ENCODE results near the gene LASP1NB.

Gene LASP1NB

DNA sequence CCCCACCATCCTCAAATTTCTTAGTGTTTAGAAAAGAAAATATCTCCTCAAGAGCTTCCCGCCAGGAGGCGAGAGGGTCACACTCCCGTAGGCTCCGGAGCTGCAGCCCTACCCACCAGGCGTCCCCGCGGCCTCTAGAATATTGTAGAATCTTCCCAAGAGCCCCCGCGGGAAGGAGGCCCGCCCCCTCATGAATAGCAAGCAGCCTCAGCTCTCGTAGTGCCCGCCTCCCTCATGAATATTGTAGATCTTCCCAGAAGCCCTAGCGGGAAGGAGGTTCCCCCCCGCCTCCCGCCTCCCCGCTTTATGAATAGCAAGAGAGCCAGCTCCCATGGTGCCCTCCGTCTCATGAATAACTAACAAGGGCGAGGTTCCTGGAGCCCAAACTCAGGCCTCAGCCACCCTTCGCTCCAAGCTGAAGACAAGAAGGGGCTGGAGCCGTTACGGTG lies 41.9 kb downstream of the LASP1NB start, which contains the start of gene FBXO47:
FBXO47 (minus strand) TSS at position 114 of the 449 bp plus-strand sequence. CDS start 4,378 bp downstream, outside the sequence.
- DNase-seq: peak; percentile 75

DNA sequence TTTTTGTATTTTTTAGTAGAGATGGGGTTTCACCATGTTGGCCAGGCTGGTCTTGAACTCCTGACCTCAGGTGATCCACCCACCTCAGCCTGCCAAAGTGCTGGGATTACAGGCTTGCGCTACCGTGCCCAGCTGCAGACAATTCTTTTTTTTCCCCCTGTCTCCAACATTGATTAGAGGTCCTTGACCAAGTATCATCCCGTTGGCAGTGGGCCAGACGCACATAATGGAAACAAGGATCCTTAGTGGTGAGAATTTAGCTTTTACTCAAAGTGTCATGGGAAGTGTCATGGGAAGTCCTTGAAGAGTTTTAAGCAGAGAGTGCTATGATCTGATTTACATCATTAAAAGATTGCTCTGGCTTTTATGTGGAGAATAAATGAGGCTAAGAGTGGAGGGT lies 43.9 kb downstream of the LASP1NB start:
- DNase-seq: no peak

DNA sequence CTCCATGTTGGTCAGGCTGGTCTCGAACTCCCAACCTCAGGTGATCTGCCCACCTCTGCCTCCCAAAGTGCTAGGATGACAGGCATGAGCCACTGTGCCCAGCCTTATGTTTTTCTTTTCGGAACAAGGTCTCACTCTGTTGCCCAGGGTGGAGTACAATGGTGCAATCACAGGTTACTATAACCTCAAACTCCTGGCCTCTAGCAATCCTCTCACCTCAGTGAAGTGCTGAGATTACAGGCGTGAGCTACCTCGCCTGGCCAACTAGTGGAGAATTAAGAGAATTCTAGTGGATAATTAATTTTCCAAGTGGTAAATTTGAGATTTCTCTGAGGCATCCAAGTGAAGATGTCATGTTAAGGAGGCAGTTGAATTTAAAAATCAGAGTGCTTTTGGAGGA lies 44.7 kb downstream of the LASP1NB start:
- DNase-seq: no peak

DNA sequence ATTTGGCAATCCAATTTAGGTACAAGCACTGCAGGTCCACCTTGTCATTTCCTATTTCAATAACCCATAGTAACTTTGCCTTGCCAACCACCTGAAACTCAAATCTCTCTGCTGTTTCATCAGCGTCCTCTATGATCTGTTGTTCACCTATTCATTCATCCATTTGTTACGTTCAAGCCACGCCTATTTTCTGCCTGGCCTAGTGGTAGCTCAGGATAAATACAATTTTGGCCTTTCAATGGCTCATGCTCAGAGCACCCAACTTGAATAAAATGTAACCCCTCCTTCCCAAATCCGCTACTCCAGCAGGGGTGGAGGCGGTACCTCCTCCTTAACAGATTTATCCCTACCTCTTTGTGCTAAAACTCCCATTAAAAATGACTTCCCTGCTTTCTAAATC lies 45.4 kb downstream of the LASP1NB start:
- no peak for DNase-seq

DNA sequence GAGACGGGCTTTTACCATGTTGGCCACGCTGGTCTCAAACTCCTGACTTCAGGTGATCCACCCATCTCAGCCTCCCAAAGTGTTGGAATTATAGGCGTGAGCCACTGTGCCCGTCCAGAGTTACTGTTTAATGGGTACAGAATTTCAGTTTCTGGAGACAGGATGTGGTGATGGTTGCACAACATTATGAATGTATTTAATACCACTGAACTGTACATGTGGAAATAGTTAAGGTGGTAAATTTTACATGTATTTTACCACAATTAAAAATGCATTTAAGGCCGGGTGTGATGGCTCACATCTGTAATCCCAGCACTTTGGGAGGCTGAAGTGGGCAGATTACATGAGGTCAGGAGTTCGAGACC lies 50.8 kb downstream of the LASP1NB start:
- peak; percentile 5 for DNase-seq

DNA sequence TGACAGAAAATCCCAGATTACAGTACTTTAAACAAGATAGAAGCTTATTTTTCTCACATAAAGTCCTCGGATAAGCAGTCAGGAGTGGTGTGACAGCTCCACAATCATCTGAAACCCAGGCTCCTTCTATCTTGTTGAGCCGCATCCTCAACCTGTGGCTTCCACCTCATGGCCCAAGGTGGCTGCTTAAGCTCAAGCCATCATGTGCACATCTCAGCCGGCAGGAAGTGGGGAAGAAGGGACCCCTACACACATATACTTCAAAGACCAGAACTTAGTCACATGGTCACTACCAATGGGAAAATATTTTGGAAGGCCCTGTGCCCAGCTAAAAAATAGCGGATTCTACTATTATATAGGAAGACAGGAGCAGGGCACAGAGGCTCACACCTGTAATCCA lies 52.8 kb downstream of the LASP1NB start:
- DNase-seq: no peak

Measured in central memory CD4-positive, alpha-beta T cell (primary cell).